ENCODE results near the gene NR6A1.

Gene NR6A1

DNA sequence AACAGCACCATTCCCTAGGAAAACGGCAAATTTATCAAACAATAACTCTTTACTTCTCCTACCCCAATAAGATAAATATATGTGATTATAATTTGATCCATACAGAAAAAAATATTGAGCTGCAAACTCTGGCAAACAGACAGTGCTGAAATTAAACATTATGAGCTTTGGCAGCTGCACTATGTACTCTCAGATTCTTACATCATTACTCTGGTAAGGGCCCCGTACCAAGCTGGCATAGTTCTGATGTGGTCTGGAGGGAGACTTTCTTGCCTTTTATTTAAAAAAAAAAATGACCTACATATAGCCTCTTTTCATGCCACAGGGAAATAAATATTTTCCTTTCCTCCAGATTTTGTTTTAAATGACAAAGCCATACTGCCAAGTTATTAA is 95.0 kb downstream of the NR6A1 start:
- TF ChIP-seq, protein P1, sequence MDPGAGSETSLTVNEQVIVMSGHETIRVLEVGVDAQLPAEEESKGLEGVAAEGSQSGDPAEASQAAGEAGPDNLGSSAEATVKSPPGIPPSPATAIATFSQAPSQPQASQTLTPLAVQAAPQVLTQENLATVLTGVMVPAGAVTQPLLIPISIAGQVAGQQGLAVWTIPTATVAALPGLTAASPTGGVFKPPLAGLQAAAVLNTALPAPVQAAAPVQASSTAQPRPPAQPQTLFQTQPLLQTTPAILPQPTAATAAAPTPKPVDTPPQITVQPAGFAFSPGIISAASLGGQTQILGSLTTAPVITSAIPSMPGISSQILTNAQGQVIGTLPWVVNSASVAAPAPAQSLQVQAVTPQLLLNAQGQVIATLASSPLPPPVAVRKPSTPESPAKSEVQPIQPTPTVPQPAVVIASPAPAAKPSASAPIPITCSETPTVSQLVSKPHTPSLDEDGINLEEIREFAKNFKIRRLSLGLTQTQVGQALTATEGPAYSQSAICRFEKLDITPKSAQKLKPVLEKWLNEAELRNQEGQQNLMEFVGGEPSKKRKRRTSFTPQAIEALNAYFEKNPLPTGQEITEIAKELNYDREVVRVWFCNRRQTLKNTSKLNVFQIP (CRISPR knock-in tag; IDR thresholded peaks at IDR 0.05; ENCODE audit: borderline replicate concordance, low read depth), result no peak
- TF ChIP-seq ARNTL (CRISPR knock-in tag; IDR thresholded peaks at IDR 0.05; ENCODE audit: borderline replicate concordance, low read depth) (no peak), GLIS3 (CRISPR knock-in tag; IDR thresholded peaks at IDR 0.05) (no peak), ZNF8 (CRISPR knock-in tag; IDR thresholded peaks at IDR 0.05) (no peak), CSDC2 (CRISPR knock-in tag; IDR thresholded peaks at IDR 0.05) (no peak), ZFP3 (CRISPR knock-in tag; IDR thresholded peaks at IDR 0.05) (no peak), RARB (CRISPR knock-in tag; IDR thresholded peaks at IDR 0.05) (no peak)

DNA sequence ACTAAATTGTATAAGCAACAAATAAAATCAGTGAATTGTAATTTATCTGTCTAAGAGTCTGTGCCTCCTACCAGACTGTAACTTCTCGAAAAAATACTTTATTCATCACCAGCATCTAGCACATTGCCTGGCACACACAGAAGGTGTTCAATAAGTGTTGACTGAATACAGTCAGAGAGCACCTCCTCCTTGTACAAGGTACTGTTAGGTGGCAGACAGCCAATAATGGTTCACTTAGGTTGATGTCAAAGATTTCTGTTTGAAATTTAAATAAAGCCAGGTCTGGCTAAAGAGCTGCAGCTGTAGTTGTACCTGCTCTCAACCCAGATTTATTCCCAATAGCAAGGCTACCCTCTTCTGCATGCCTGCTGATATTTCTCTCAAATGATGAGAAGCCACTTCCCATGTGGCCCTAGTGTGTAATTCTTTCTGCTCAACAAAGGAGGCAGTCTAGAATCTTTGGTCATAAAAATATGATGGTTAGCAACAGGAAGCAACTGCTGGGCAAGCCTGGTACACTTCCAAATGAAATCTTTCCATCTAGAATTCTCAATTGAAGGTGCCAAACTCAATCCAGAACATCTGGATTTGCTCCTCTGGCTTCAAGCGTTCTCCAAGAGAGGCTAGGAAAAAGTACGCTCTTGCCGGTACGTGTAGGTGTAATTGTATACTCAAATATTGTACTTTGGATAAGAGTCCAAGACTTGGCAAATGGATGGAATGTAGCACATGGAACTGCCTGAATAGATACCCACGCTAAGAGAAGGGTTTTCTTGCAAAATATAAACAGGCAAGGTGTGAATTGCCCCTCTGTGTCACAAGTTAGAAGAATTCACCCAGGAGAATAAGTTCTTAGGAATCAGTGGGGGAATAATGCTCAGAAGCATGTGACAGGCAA is 95.6 kb downstream of the NR6A1 start:
- ATAC-seq, result peak; percentile 48
- TF ChIP-seq ESRRG (CRISPR knock-in tag; IDR thresholded peaks at IDR 0.05) (no peak), OSR1 (CRISPR knock-in tag; IDR thresholded peaks at IDR 0.05) (no peak)

More for the DNA sequence above, 95.0 kb downstream of the NR6A1 start:
- peak; percentile 80 for ATAC-seq

DNA sequence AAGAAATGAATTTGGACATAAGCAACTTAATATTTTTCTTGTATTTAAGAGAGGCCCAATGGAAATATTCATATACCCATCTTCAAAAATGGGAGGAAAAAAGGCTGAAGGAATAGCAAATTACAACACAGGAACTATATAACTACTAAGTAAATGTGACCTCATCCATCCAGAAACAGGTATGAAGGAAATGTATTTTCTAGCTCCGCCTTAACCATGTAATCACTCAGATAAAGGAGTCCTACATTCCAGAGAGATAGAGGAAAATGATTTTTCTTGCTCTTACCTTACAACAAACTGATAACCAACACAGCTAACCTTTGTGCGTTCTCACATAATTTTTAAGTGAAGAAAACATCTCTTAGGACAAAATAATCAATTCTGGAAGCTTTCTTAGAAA is 96.5 kb downstream of the NR6A1 start:
- TF ChIP-seq, protein P2, sequence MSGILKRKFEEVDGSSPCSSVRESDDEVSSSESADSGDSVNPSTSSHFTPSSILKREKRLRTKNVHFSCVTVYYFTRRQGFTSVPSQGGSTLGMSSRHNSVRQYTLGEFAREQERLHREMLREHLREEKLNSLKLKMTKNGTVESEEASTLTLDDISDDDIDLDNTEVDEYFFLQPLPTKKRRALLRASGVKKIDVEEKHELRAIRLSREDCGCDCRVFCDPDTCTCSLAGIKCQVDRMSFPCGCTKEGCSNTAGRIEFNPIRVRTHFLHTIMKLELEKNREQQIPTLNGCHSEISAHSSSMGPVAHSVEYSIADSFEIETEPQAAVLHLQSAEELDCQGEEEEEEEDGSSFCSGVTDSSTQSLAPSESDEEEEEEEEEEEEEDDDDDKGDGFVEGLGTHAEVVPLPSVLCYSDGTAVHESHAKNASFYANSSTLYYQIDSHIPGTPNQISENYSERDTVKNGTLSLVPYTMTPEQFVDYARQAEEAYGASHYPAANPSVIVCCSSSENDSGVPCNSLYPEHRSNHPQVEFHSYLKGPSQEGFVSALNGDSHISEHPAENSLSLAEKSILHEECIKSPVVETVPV (CRISPR knock-in tag; IDR thresholded peaks at IDR 0.05), result no peak
- TF ChIP-seq ZFP3 (CRISPR knock-in tag; IDR thresholded peaks at IDR 0.05), result no peak
- no peak for TF ChIP-seq ZFP30 (CRISPR knock-in tag; IDR thresholded peaks at IDR 0.05)
- no peak for TF ChIP-seq ZNF70 (CRISPR knock-in tag; IDR thresholded peaks at IDR 0.05)
- TF ChIP-seq ESRRG (CRISPR knock-in tag; IDR thresholded peaks at IDR 0.05), result no peak
- TF ChIP-seq, protein P3, sequence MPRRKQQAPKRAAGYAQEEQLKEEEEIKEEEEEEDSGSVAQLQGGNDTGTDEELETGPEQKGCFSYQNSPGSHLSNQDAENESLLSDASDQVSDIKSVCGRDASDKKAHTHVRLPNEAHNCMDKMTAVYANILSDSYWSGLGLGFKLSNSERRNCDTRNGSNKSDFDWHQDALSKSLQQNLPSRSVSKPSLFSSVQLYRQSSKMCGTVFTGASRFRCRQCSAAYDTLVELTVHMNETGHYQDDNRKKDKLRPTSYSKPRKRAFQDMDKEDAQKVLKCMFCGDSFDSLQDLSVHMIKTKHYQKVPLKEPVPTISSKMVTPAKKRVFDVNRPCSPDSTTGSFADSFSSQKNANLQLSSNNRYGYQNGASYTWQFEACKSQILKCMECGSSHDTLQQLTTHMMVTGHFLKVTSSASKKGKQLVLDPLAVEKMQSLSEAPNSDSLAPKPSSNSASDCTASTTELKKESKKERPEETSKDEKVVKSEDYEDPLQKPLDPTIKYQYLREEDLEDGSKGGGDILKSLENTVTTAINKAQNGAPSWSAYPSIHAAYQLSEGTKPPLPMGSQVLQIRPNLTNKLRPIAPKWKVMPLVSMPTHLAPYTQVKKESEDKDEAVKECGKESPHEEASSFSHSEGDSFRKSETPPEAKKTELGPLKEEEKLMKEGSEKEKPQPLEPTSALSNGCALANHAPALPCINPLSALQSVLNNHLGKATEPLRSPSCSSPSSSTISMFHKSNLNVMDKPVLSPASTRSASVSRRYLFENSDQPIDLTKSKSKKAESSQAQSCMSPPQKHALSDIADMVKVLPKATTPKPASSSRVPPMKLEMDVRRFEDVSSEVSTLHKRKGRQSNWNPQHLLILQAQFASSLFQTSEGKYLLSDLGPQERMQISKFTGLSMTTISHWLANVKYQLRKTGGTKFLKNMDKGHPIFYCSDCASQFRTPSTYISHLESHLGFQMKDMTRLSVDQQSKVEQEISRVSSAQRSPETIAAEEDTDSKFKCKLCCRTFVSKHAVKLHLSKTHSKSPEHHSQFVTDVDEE (CRISPR knock-in tag; IDR thresholded peaks at IDR 0.05), result no peak
- no peak for TF ChIP-seq TOX (CRISPR knock-in tag; IDR thresholded peaks at IDR 0.05; ENCODE audit: borderline replicate concordance)
- no peak for TF ChIP-seq ZNF8 (CRISPR knock-in tag; IDR thresholded peaks at IDR 0.05)
- TF ChIP-seq, protein P1 (CRISPR knock-in tag; IDR thresholded peaks at IDR 0.05; ENCODE audit: borderline replicate concordance, low read depth), result no peak
- no peak for TF ChIP-seq TCF4 (CRISPR knock-in tag; IDR thresholded peaks at IDR 0.05; ENCODE audit: borderline replicate concordance)
- no peak for TF ChIP-seq OSR1 (CRISPR knock-in tag; IDR thresholded peaks at IDR 0.05)
- no peak for TF ChIP-seq BACH2 (CRISPR knock-in tag; IDR thresholded peaks at IDR 0.05; ENCODE audit: borderline replicate concordance)
- no peak for TF ChIP-seq RARB (CRISPR knock-in tag; IDR thresholded peaks at IDR 0.05)
- TF ChIP-seq, protein P4, sequence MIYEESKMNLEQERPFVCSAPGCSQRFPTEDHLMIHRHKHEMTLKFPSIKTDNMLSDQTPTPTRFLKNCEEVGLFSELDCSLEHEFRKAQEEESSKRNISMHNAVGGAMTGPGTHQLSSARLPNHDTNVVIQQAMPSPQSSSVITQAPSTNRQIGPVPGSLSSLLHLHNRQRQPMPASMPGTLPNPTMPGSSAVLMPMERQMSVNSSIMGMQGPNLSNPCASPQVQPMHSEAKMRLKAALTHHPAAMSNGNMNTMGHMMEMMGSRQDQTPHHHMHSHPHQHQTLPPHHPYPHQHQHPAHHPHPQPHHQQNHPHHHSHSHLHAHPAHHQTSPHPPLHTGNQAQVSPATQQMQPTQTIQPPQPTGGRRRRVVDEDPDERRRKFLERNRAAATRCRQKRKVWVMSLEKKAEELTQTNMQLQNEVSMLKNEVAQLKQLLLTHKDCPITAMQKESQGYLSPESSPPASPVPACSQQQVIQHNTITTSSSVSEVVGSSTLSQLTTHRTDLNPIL (CRISPR knock-in tag; IDR thresholded peaks at IDR 0.05; ENCODE audit: low read depth), result no peak
- no peak for TF ChIP-seq ARNTL (CRISPR knock-in tag; IDR thresholded peaks at IDR 0.05; ENCODE audit: borderline replicate concordance, low read depth)
- TF ChIP-seq ISL1 (CRISPR knock-in tag; IDR thresholded peaks at IDR 0.05), result no peak
- TF ChIP-seq, protein P5, sequence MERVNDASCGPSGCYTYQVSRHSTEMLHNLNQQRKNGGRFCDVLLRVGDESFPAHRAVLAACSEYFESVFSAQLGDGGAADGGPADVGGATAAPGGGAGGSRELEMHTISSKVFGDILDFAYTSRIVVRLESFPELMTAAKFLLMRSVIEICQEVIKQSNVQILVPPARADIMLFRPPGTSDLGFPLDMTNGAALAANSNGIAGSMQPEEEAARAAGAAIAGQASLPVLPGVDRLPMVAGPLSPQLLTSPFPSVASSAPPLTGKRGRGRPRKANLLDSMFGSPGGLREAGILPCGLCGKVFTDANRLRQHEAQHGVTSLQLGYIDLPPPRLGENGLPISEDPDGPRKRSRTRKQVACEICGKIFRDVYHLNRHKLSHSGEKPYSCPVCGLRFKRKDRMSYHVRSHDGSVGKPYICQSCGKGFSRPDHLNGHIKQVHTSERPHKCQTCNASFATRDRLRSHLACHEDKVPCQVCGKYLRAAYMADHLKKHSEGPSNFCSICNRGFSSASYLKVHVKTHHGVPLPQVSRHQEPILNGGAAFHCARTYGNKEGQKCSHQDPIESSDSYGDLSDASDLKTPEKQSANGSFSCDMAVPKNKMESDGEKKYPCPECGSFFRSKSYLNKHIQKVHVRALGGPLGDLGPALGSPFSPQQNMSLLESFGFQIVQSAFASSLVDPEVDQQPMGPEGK (CRISPR knock-in tag; IDR thresholded peaks at IDR 0.05; ENCODE audit: borderline replicate concordance), result no peak
- no peak for TF ChIP-seq CSDC2 (CRISPR knock-in tag; IDR thresholded peaks at IDR 0.05)
- no peak for TF ChIP-seq ZNF565 (CRISPR knock-in tag; conservative IDR thresholded peaks at IDR 0.05; ENCODE audit: low read depth)
- no peak for TF ChIP-seq PPARA (CRISPR knock-in tag; IDR thresholded peaks at IDR 0.05; ENCODE audit: borderline replicate concordance)
- ATAC-seq, result no peak

Data from SK-N-SH treated with all-trans-retinoic acid at 6 μM for 48 hours (cell line).